Caco-2 (cell line): ENCODE data around the gene LCNL1. TPM values are rescaled to one million over a fixed set of nuclear protein-coding genes. Genes with fewer than 3 reads are reported as not detected.
A peak's percentile ranks its signal among the peaks of the same experiment; 100 is the strongest.

Source experiments
- BruUV-seq: library from RNA; stranded (reverse); fragments of 400-500 nt; replicated peaks from 2 replicates; lab custom pipeline; 2021; lab: Mats Ljungman, UMichigan
- CTCF ChIA-PET: fragments of 300-600 bp; sonication (Branson Sonifier 250); formaldehyde crosslinking; loops from one replicate; lab custom pipeline; 2022; ENCODE audit warnings: antibody characterized with exemption; lab: Charles Lee
- POLR2A ChIA-PET: fragments of 300-600 bp; sonication (Branson Sonifier 250); formaldehyde crosslinking; loops from one replicate; lab custom pipeline; 2022; ENCODE audit warnings: antibody characterized with exemption; lab: Charles Lee
- DNase-seq, 2 experiments: peaks; one replicate each; pipeline versions ENCODE4 v3.0.0 to v3.0.0-alpha.2; 2020 to 2022
- H3K27me3 ChIP-seq: replicated peaks from 2 replicates; pipeline ENCODE4 v1.6.0; 2011; ENCODE audit warnings: low read length; ENCODE audit not compliant: control insufficient read depth, insufficient read depth
- H3K36me3 ChIP-seq: 2 replicates; pipeline ENCODE4 v1.5.1; 2011; ENCODE audit warnings: low read length; ENCODE audit not compliant: control insufficient read depth, insufficient read depth
- H3K4me1 ChIP-seq: fragments of 250-450 bp; sonication (Bioruptor Pico); 2 replicates; pipeline ENCODE4 v1.5.1; 2020; ENCODE audit warnings: mild to moderate bottlenecking
- H3K4me3 ChIP-seq: 2 replicates; pipeline ENCODE4 v1.5.1; 2011; ENCODE audit warnings: low read depth, mild to moderate bottlenecking, control low read depth, low read length
- H3K9me3 ChIP-seq: fragments of 250-450 bp; sonication (Bioruptor Pico); 2 replicates; pipeline ENCODE4 v1.5.1; 2020; ENCODE audit warnings: mild to moderate bottlenecking, moderate library complexity
- H3K27ac Mint-ChIP-seq: one replicate; pipeline ENCODE4 v1.8.0; 2022; ENCODE audit warnings: mixed read lengths; ENCODE audit not compliant: unreplicated experiment
- H3K27me3 Mint-ChIP-seq: one replicate; pipeline ENCODE4 v1.8.0; 2022; ENCODE audit warnings: mixed read lengths; ENCODE audit not compliant: insufficient read depth, unreplicated experiment
- H3K36me3 Mint-ChIP-seq: one replicate; pipeline ENCODE4 v1.8.0; 2022; ENCODE audit warnings: mild to moderate bottlenecking, mixed read lengths; ENCODE audit not compliant: insufficient read depth, unreplicated experiment
- H3K4me1 Mint-ChIP-seq: one replicate; pipeline ENCODE4 v1.8.0; 2022; ENCODE audit warnings: low read depth, mixed read lengths; ENCODE audit not compliant: unreplicated experiment
- H3K4me3 Mint-ChIP-seq: one replicate; pipeline ENCODE4 v1.8.0; 2022; ENCODE audit warnings: mild to moderate bottlenecking, moderate library complexity, mixed read lengths; ENCODE audit not compliant: unreplicated experiment
- H3K9me3 Mint-ChIP-seq: one replicate; pipeline ENCODE4 v1.8.0; 2022; ENCODE audit warnings: mixed read lengths; ENCODE audit not compliant: unreplicated experiment
- intact Hi-C: fragments of 100-400 bp; cut with micrococcal nuclease; formaldehyde crosslinking; loops from one replicate; pipeline ENCODE4 v1.10.0; 2022; ENCODE audit not compliant: unreplicated experiment
- total RNA-seq: library from RNA; stranded (reverse); gene quantifications from 2 replicates; pipeline ENCODE4 v1.2.3, GENCODE V29; 2022
- TF ChIP-seq, protein P1 (sequence below), 2 experiments: fragments of 200-600 bp in 1 of 2; IDR thresholded peaks; 1 replicate in 1 of 2; 2 replicates in 1 of 2; pipeline versions ENCODE4 v1.5.1 to v1.8.0; 2011 to 2022; ENCODE audit warnings: antibody characterized with exemption in 1 of 2, control low read depth in 1 of 2, inconsistent platforms in 1 of 2, low read depth in 1 of 2, low read length in 1 of 2, mild to moderate bottlenecking in 1 of 2, moderate library complexity in 1 of 2; ENCODE audit not compliant: insufficient read depth in 1 of 2, severe bottlenecking in 1 of 2, unreplicated experiment in 1 of 2

LCNL1 gene
- total RNA-seq, 1 experiment from 2014 or later = not detected

DNA sequence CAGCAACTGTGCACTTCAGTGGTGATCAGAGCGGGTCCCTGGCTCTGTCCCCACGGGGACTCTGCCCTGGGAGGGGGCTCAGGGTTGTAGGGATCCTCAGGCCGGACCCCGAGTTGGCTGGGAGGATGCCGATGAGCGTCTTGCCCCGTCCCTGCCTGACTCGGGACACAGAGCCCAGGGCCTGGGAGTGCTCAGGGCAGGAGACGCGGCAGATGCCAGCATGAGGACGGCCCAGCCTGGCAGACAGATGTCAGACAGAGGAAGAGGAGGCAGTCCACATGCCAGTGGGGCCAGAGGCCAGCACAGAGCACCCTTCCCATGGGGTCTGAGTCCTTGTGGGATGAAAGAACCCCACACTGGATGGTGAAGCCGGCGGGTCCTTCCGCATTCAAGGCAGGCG is 19.5 kb upstream of the LCNL1 start:
- H3K9me3 ChIP-seq = no peaks in the 10 kb centered on the region
- no peak for DNase-seq
- peak overlapping the region; percentile 15 for H3K27ac Mint-ChIP-seq
- H3K36me3 Mint-ChIP-seq = peaks cover 11% of the 10 kb centered on the region
- CTCF ChIA-PET = no interaction called here
- no peaks in the 10 kb centered on the region for H3K27me3 ChIP-seq
- no TSS peak for BruUV-seq
- H3K36me3 ChIP-seq = no peaks in the 10 kb centered on the region
- POLR2A ChIA-PET = no interaction called here
- intact Hi-C loops = no loop called here
- H3K4me3 ChIP-seq = no peak overlapping the region
- H3K4me1 ChIP-seq = peaks cover 18% of the 10 kb centered on the region
- H3K9me3 Mint-ChIP-seq = no peaks in the 10 kb centered on the region
- H3K27me3 Mint-ChIP-seq = no peaks in the 10 kb centered on the region
- TF ChIP-seq, protein P1, sequence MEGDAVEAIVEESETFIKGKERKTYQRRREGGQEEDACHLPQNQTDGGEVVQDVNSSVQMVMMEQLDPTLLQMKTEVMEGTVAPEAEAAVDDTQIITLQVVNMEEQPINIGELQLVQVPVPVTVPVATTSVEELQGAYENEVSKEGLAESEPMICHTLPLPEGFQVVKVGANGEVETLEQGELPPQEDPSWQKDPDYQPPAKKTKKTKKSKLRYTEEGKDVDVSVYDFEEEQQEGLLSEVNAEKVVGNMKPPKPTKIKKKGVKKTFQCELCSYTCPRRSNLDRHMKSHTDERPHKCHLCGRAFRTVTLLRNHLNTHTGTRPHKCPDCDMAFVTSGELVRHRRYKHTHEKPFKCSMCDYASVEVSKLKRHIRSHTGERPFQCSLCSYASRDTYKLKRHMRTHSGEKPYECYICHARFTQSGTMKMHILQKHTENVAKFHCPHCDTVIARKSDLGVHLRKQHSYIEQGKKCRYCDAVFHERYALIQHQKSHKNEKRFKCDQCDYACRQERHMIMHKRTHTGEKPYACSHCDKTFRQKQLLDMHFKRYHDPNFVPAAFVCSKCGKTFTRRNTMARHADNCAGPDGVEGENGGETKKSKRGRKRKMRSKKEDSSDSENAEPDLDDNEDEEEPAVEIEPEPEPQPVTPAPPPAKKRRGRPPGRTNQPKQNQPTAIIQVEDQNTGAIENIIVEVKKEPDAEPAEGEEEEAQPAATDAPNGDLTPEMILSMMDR (IDR thresholded peaks at IDR 0.05; ENCODE audit: insufficient read depth in 1 of 2, low read depth in 1 of 2, low read length in 1 of 2, severe bottlenecking in 1 of 2, unreplicated experiment in 1 of 2) = no peak
- H3K4me1 Mint-ChIP-seq = no peaks in the 10 kb centered on the region
- no peak overlapping the region for H3K4me3 Mint-ChIP-seq

DNA sequence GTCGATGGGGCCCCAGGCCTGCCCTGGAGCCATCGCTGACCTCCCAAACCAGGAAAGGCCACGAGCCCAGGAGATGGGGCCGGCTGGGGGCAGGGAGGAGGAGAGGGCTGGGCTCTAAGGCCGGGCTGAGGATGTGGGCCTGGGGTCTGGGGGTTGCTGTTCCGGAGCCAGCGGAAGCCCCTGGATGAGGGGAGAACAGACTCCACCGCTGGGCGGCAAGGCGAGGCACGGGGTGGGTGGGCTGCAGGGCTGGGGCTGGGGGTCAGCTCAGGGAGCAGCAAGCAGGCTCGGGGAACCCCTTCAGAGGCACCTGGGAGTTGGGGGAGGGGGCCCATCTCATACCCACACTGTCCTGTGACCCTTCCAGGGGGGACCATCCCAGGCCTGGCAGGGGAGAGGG is 19.0 kb upstream of the LCNL1 start:
- H3K27me3 ChIP-seq = no peaks in the 10 kb centered on the region
- no peak for DNase-seq
- ChIA-PET POLR2A (no interaction called here), CTCF (no interaction called here)
- intact Hi-C loops = no loop called here
- Mint-ChIP-seq H3K36me3 (peaks cover 11% of the 10 kb centered on the region), H3K4me1 (no peaks in the 10 kb centered on the region), H3K9me3 (no peaks in the 10 kb centered on the region), H3K4me3 (no peak overlapping the region), H3K27ac (no peak overlapping the region), H3K27me3 (no peaks in the 10 kb centered on the region)
- no TSS peak for BruUV-seq
- H3K36me3 ChIP-seq = no peaks in the 10 kb centered on the region
- H3K9me3 ChIP-seq = no peaks in the 10 kb centered on the region
- peaks cover 18% of the 10 kb centered on the region for H3K4me1 ChIP-seq
- TF ChIP-seq, protein P1 (IDR thresholded peaks at IDR 0.05; ENCODE audit: insufficient read depth in 1 of 2, low read depth in 1 of 2, low read length in 1 of 2, severe bottlenecking in 1 of 2, unreplicated experiment in 1 of 2) = no peak
- no peak overlapping the region for H3K4me3 ChIP-seq

- H3K9me3 Mint-ChIP-seq = no peaks in the 10 kb centered on the region
- intact Hi-C loops = no loop called here
- Histone ChIP-seq H3K27me3 (no peaks in the 10 kb centered on the region), H3K4me1 (peaks cover 18% of the 10 kb centered on the region), H3K4me3 (no peak overlapping the region), H3K36me3 (no peaks in the 10 kb centered on the region), H3K9me3 (no peaks in the 10 kb centered on the region)
- POLR2A ChIA-PET = no interaction called here
- DNase-seq = peak in 1 of 2 experiments; percentile 78
- H3K4me3 Mint-ChIP-seq = no peak overlapping the region
- CTCF ChIA-PET = no interaction called here
- no TSS peak for BruUV-seq
- H3K4me1 Mint-ChIP-seq = no peaks in the 10 kb centered on the region
- no peaks in the 10 kb centered on the region for H3K27me3 Mint-ChIP-seq
- TF ChIP-seq, protein P1 (IDR thresholded peaks at IDR 0.05; ENCODE audit: insufficient read depth in 1 of 2, low read depth in 1 of 2, low read length in 1 of 2, severe bottlenecking in 1 of 2, unreplicated experiment in 1 of 2) = no peak
- H3K27ac Mint-ChIP-seq = no peak overlapping the region
- H3K36me3 Mint-ChIP-seq = peaks cover 11% of the 10 kb centered on the region
These were observed 18.6 kb upstream of the LCNL1 start for GRCh38 chr9:136964171-136964689.
